Fibroblast of skin of left biceps (primary cell): ENCODE results near the gene C2orf74.

Source experiments
- DNase-seq, 2 experiments: peaks; one replicate each; pipeline ENCODE4 v3.0.0-alpha.2; 2013; ENCODE audit warnings: low read depth in 2 of 2

C2orf74 gene

DNA sequence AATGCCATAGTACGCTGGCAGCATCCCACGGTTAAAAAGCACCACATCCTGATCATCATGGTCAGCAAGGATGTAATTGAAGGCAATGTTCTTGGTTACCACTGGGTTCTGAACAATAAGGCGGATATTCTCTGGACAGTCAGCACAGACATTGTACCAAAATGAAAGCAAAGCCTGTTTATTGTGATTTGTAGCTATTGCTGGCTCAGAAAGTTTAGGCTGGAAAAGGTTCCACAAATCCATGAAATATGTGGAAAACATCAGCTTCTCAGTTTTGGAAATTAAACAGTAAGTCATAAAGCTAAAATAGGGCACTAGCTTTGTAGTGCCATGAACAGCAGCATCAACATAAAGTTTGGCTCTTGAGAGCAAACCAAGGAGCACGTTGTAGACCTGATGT, 52.2 kb downstream of the C2orf74 start:
- no peak for DNase-seq
